ENCODE measurements around the gene INPP5D.

Gene INPP5D

GRCh38 chr2:233179848-233180366 is 119.8 kb downstream of the INPP5D start:
- TF ChIP-seq, protein P1, sequence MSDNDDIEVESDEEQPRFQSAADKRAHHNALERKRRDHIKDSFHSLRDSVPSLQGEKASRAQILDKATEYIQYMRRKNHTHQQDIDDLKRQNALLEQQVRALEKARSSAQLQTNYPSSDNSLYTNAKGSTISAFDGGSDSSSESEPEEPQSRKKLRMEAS (IDR thresholded peaks at IDR 0.05): no peak
- TF ChIP-seq, protein P2, sequence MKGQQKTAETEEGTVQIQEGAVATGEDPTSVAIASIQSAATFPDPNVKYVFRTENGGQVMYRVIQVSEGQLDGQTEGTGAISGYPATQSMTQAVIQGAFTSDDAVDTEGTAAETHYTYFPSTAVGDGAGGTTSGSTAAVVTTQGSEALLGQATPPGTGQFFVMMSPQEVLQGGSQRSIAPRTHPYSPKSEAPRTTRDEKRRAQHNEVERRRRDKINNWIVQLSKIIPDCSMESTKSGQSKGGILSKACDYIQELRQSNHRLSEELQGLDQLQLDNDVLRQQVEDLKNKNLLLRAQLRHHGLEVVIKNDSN (IDR thresholded peaks at IDR 0.05): peak; percentile 83
- TF ChIP-seq CREB1 (IDR thresholded peaks at IDR 0.05; ENCODE audit: low read depth): no peak
- no peak for TF ChIP-seq ZBTB7A (IDR thresholded peaks at IDR 0.05; ENCODE audit: low read depth)
- no peak for TF ChIP-seq RAD21 (IDR thresholded peaks at IDR 0.05; ENCODE audit: low read depth)
- TF ChIP-seq TAF1 (IDR thresholded peaks at IDR 0.05; ENCODE audit: low read depth): no peak

DNA sequence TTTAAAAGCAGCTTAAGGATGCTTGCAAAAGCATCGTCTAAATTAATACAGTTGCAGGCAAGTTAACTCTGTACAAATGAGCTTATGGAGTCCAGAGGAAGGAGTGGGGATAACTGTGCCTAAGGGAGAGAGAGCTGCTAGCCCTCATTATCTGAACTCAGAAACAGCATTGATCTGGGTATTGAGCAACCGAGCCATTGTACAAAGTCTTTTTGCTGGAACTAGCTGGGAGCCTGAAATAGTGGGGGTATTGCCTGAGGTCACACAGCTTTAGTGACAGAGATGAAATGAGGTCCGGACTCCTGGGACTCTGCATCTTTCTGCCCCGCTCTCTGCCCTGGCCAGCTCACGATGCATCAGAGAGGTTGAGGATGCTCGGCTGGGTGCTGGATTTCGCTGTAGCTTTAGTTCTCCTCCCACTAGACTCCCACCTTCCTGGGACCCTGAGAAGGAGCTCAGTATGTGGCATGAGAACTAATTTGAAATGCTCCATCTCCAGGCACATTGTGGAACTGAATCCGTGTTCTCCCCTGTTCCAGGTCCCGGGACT is 123.8 kb downstream of the INPP5D start:
- TF ChIP-seq TCF12 (IDR thresholded peaks at IDR 0.05; ENCODE audit: low read depth) (no peak), RAD21 (IDR thresholded peaks at IDR 0.05; ENCODE audit: low read depth) (no peak), YY1 (IDR thresholded peaks at IDR 0.05; ENCODE audit: low read depth) (no peak), ZBTB7A (IDR thresholded peaks at IDR 0.05; ENCODE audit: low read depth) (no peak), TEAD4 (IDR thresholded peaks at IDR 0.05) (no peak), EGR1 (IDR thresholded peaks at IDR 0.05) (no peak), TAF1 (IDR thresholded peaks at IDR 0.05; ENCODE audit: low read depth) (no peak), FOXM1 (IDR thresholded peaks at IDR 0.05; ENCODE audit: borderline replicate concordance, low read depth) (no peak), CEBPB (IDR thresholded peaks at IDR 0.05) (no peak), REST (IDR thresholded peaks at IDR 0.05; ENCODE audit: low read depth) (no peak), NFIC (IDR thresholded peaks at IDR 0.05) (no peak), EP300 (IDR thresholded peaks at IDR 0.05; ENCODE audit: borderline replicate concordance) (no peak), CREB1 (IDR thresholded peaks at IDR 0.05; ENCODE audit: low read depth) (no peak)
- TF ChIP-seq, protein P2 (IDR thresholded peaks at IDR 0.05): no peak

DNA sequence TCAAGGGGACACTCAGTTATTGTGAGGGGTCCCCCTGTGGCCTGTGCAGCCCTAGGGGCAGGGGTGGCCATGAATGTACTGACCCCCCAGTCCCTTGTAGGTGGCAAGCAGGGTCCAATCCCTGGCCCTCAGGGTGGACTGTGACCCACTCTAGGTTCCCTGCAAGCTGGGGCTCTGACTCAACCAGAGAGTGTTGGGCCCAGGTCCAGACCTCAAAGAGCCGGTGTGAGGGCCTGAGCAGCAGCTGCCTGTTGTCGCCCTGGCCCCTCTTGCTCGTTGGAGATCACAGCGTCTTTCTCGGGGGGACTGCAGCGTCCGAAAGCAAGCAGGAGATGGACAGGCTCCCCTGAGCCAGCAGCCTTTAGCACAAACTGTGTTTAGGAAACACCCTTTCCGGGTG is 124.5 kb downstream of the INPP5D start:
- TF ChIP-seq TEAD4 (IDR thresholded peaks at IDR 0.05): no peak
- no peak for TF ChIP-seq REST (IDR thresholded peaks at IDR 0.05; ENCODE audit: low read depth)
- no peak for TF ChIP-seq EGR1 (IDR thresholded peaks at IDR 0.05)
- no peak for TF ChIP-seq TCF12 (IDR thresholded peaks at IDR 0.05; ENCODE audit: low read depth)
- TF ChIP-seq NFIC (IDR thresholded peaks at IDR 0.05): no peak
- no peak for TF ChIP-seq CEBPB (IDR thresholded peaks at IDR 0.05)
- TF ChIP-seq, protein P1 (IDR thresholded peaks at IDR 0.05): no peak
- TF ChIP-seq ZBTB7A (IDR thresholded peaks at IDR 0.05; ENCODE audit: low read depth): no peak
- TF ChIP-seq, protein P2 (IDR thresholded peaks at IDR 0.05): no peak
- no peak for TF ChIP-seq CREB1 (IDR thresholded peaks at IDR 0.05; ENCODE audit: low read depth)
- TF ChIP-seq RAD21 (IDR thresholded peaks at IDR 0.05; ENCODE audit: low read depth): no peak
- no peak for TF ChIP-seq TAF1 (IDR thresholded peaks at IDR 0.05; ENCODE audit: low read depth)
- no peak for TF ChIP-seq YY1 (IDR thresholded peaks at IDR 0.05; ENCODE audit: low read depth)
- no peak for TF ChIP-seq EP300 (IDR thresholded peaks at IDR 0.05; ENCODE audit: borderline replicate concordance)
- no peak for TF ChIP-seq FOXM1 (IDR thresholded peaks at IDR 0.05; ENCODE audit: borderline replicate concordance, low read depth)

- TF ChIP-seq YY1 (IDR thresholded peaks at IDR 0.05; ENCODE audit: low read depth): no peak
- TF ChIP-seq CEBPB (IDR thresholded peaks at IDR 0.05): no peak
- TF ChIP-seq EP300 (IDR thresholded peaks at IDR 0.05; ENCODE audit: borderline replicate concordance): no peak
Measured at GRCh38 chr2:233185330-233185729, 125.2 kb downstream of the INPP5D start.

GRCh38 chr2:233185963-233186362 is 125.8 kb downstream of the INPP5D start:
- TF ChIP-seq TAF1 (IDR thresholded peaks at IDR 0.05; ENCODE audit: low read depth) (no peak), EP300 (IDR thresholded peaks at IDR 0.05; ENCODE audit: borderline replicate concordance) (no peak), CREB1 (IDR thresholded peaks at IDR 0.05; ENCODE audit: low read depth) (no peak), FOXM1 (IDR thresholded peaks at IDR 0.05; ENCODE audit: borderline replicate concordance, low read depth) (no peak), EGR1 (IDR thresholded peaks at IDR 0.05) (no peak), REST (IDR thresholded peaks at IDR 0.05; ENCODE audit: low read depth) (no peak), NFIC (IDR thresholded peaks at IDR 0.05) (no peak), TEAD4 (IDR thresholded peaks at IDR 0.05) (no peak), ZBTB7A (IDR thresholded peaks at IDR 0.05; ENCODE audit: low read depth) (no peak), YY1 (IDR thresholded peaks at IDR 0.05; ENCODE audit: low read depth) (no peak), CEBPB (IDR thresholded peaks at IDR 0.05) (no peak)
- TF ChIP-seq, protein P1 (IDR thresholded peaks at IDR 0.05): no peak
- TF ChIP-seq, protein P2 (IDR thresholded peaks at IDR 0.05): no peak
